Endothelial cell of umbilical vein (primary cell): ENCODE results near the gene LYZL6. TPM values are rescaled to one million over a fixed set of nuclear protein-coding genes. Genes with fewer than 3 reads are reported as not detected.

Experiments used
- BruUV-seq: library from RNA; stranded (reverse); fragments of 400-500 nt; replicated peaks from 2 replicates; lab custom pipeline; 2021; lab: Mats Ljungman, UMichigan
- CTCF ChIA-PET: fragments of 300-600, 350-600 bp; sonication (Branson Sonifier 250); formaldehyde crosslinking; loops from one replicate; lab custom pipeline; 2021; ENCODE audit warnings: antibody characterized with exemption, inconsistent platforms; lab: Charles Lee
- POLR2A ChIA-PET: fragments of 300-600, 350-600 bp; sonication (Branson Sonifier 250); formaldehyde crosslinking; loops from one replicate; lab custom pipeline; 2021; ENCODE audit warnings: antibody characterized with exemption, inconsistent platforms; lab: Charles Lee
- DNase-seq: peaks from one replicate; pipeline ENCODE4 v3.0.0-alpha.2; 2011; ENCODE audit warnings: low read depth, low spot score
- FAIRE-seq: peaks from 2 replicates; lab custom pipeline; 2011; peaks lifted over from hg19 to GRCh38; lab: Jason Lieb, UNC
- H2AFZ ChIP-seq: 2 replicates; pipeline ENCODE4 v1.6.0; 2012; ENCODE audit warnings: low read depth, low read length, control low read depth, inconsistent platforms
- H3K27ac ChIP-seq: 2 replicates; pipeline ENCODE4 v1.5.1; 2011; ENCODE audit warnings: low read depth, mild to moderate bottlenecking, control low read depth, low read length, moderate library complexity; ENCODE audit not compliant: insufficient read depth
- H3K27me3 ChIP-seq, 2 experiments: 2 replicates each; pipeline versions ENCODE4 v1.6.0 to v1.6.1; 2011; ENCODE audit warnings: low read length in 2 of 2, mixed read lengths in 1 of 2; ENCODE audit not compliant: control insufficient read depth in 2 of 2, insufficient read depth in 2 of 2
- H3K36me3 ChIP-seq, 2 experiments: 2 replicates in 1 of 2; 3 replicates in 1 of 2; pipeline ENCODE4 v1.5.1; 2011; ENCODE audit warnings: low read length in 2 of 2, mild to moderate bottlenecking in 1 of 2, moderate library complexity in 1 of 2; ENCODE audit not compliant: control insufficient read depth in 2 of 2, insufficient read depth in 2 of 2; ENCODE audit errors: extremely low read depth in 1 of 2
- H3K4me1 ChIP-seq: 3 replicates; pipeline ENCODE4 v1.5.1; 2011; ENCODE audit warnings: mild to moderate bottlenecking, low read length; ENCODE audit not compliant: control insufficient read depth, insufficient read depth; ENCODE audit errors: extremely low read depth
- H3K4me2 ChIP-seq: 2 replicates; pipeline ENCODE4 v1.6.1; 2011; ENCODE audit warnings: low read length, control low read depth, mixed read lengths; ENCODE audit not compliant: insufficient read depth
- H3K4me3 ChIP-seq, 3 experiments: fragments of 200-600 bp in 1 of 3; sonication (generic), shearing (Covaris generic) in 1 of 3; replicated peaks in 1 of 3; 2 replicates each; pipeline ENCODE4 v1.5.1; 2011 to 2016; ENCODE audit warnings: control low read depth in 3 of 3, low read length in 3 of 3, mild to moderate bottlenecking in 2 of 3, inconsistent platforms in 1 of 3, low read depth in 1 of 3, moderate library complexity in 1 of 3; ENCODE audit not compliant: insufficient read depth in 1 of 3
- H3K79me2 ChIP-seq: 2 replicates; pipeline ENCODE4 v1.6.0; 2012; ENCODE audit warnings: low read length, inconsistent platforms; ENCODE audit not compliant: control insufficient read depth, insufficient read depth
- H3K9ac ChIP-seq: replicated peaks from 2 replicates; pipeline ENCODE3; 2011; ENCODE audit warnings: low read length, control low read depth; ENCODE audit not compliant: insufficient read depth; ENCODE audit errors: extremely low read depth
- H3K9me1 ChIP-seq: replicated peaks from 3 replicates; pipeline ENCODE4 v1.6.0; 2011; ENCODE audit warnings: mild to moderate bottlenecking, low read length; ENCODE audit not compliant: control insufficient read depth, insufficient read depth; ENCODE audit errors: extremely low read depth
- H3K9me3 ChIP-seq: replicated peaks from 2 replicates; pipeline ENCODE4 v1.5.1; 2012; ENCODE audit warnings: low read length, inconsistent platforms; ENCODE audit not compliant: control insufficient read depth, insufficient read depth
- H4K20me1 ChIP-seq: replicated peaks from 2 replicates; pipeline ENCODE3; 2011; ENCODE audit warnings: mild to moderate bottlenecking, low read length; ENCODE audit not compliant: control insufficient read depth, insufficient read depth; ENCODE audit errors: extremely low read depth
- CTCF ChIP-seq, 2 donors: IDR thresholded peaks; 1 replicate in 1 of 2; 2 replicates in 1 of 2; pipeline ENCODE4 v1.5.1; 2011; ENCODE audit warnings: low read length in 2 of 2, mild to moderate bottlenecking in 2 of 2, moderate library complexity in 2 of 2, control low read depth in 1 of 2, inconsistent platforms in 1 of 2, low read depth in 1 of 2; ENCODE audit not compliant: insufficient read depth in 1 of 2; ENCODE audit errors: extremely low read depth in 1 of 2
- EZH2 ChIP-seq: IDR thresholded peaks from 2 replicates; pipeline ENCODE4 v1.6.1; 2012; ENCODE audit warnings: borderline replicate concordance, low read depth, mild to moderate bottlenecking, moderate library complexity, low read length, inconsistent platforms; ENCODE audit not compliant: severe bottlenecking
- GATA2 ChIP-seq: IDR thresholded peaks from 2 replicates; pipeline ENCODE4 v1.7.0; 2011; ENCODE audit warnings: low read depth, mild to moderate bottlenecking, moderate library complexity, mixed read lengths, low read length; ENCODE audit not compliant: insufficient read length, insufficient read depth
- JUN ChIP-seq: IDR thresholded peaks from 2 replicates; pipeline ENCODE4 v1.6.1; 2011; ENCODE audit warnings: borderline replicate concordance, low read depth; ENCODE audit not compliant: insufficient read length, insufficient read depth
- MAX ChIP-seq: IDR thresholded peaks from 2 replicates; pipeline ENCODE4 v1.6.1; 2011; ENCODE audit not compliant: insufficient read depth, insufficient read length
- POLR2AphosphoS5 ChIP-seq: IDR thresholded peaks from 2 replicates; pipeline ENCODE4 v1.6.1; 2012; ENCODE audit warnings: low read depth, mild to moderate bottlenecking, control low read depth, low read length, moderate library complexity; ENCODE audit not compliant: insufficient read depth
- dilution Hi-C: fragments of 300-500 bp; cut with MboI; formaldehyde crosslinking; loops from one replicate; pipeline ENCODE4 v1.15.0; 2019; ENCODE audit warnings: low sequenced_read_pairs; ENCODE audit not compliant: extremely low pct_ligation_motif_present
- intact Hi-C: fragments of 100-400 bp; cut with micrococcal nuclease; formaldehyde crosslinking; loops from one replicate; pipeline ENCODE4 v1.10.0; 2022
- polyA plus RNA-seq, 4 experiments: library from polyadenylated mRNA; depleted of rRNA in 3 of 4; stranded (reverse) in 3 of 4; unstranded in 1 of 4; fragments of >200 nt; gene quantifications; 2 replicates each; pipeline versions ENCODE4 v1.2.1 to v1.2.3, GENCODE V29; 2011 to 2012; ENCODE audit warnings: missing spikeins in 1 of 4
- total RNA-seq: library from RNA; stranded (reverse); gene quantifications from 2 replicates; pipeline ENCODE4 v1.2.3, GENCODE V29; 2021

LYZL6 gene
- total and polyA plus RNA-seq, 2 donors (not counting 3 experiments of a cell fraction or from before 2014, with no cell fraction given) = not detected

GRCh38 chr17:35892091-35893035 lies 51.1 kb downstream of the LYZL6 start:
- no peaks in the 10 kb centered on the region for H3K4me1 ChIP-seq
- H3K27me3 ChIP-seq = no peaks in the 10 kb centered on the region
- intact Hi-C loops = no loop called here
- TF ChIP-seq MAX (no peak), GATA2 (no peak), JUN (no peak), POLR2AphosphoS5 (no peak), CTCF (IDR thresholded peaks at IDR 0.05; ENCODE audit: extremely low read depth in 1 of 2, insufficient read depth in 1 of 2, low read depth in 1 of 2, low read length in 2 of 2) (no peak), EZH2 (no peak)
- H3K79me2 ChIP-seq = no peaks in the 10 kb centered on the region
- no TSS peak for BruUV-seq
- H3K4me3 ChIP-seq = no peak overlapping the region
- H3K9ac ChIP-seq = no peak overlapping the region
- ChIA-PET POLR2A (no interaction called here), CTCF (no interaction called here)
- H3K9me3 ChIP-seq = no peaks in the 10 kb centered on the region
- FAIRE-seq = no peak
- dilution Hi-C loops = no loop called here
- no peak overlapping the region for H3K27ac ChIP-seq
- H3K9me1 ChIP-seq = no peaks in the 10 kb centered on the region
- no peak for DNase-seq
- no peaks in the 10 kb centered on the region for H4K20me1 ChIP-seq
- H3K4me2 ChIP-seq = no peak overlapping the region
- no peak overlapping the region for H2AFZ ChIP-seq
- H3K36me3 ChIP-seq = no peaks in the 10 kb centered on the region
